ENCODE data around the gene C1orf116.

C1orf116 gene

GRCh38 chr1:207014728-207015127 is 17.8 kb downstream of the C1orf116 start:
- no peak for TF ChIP-seq POLR2A (IDR thresholded peaks at IDR 0.05; ENCODE audit: extremely low read depth, insufficient read length)
- no peak for TF ChIP-seq CTCF (IDR thresholded peaks at IDR 0.05; ENCODE audit: low read depth, low read length)
- no peak for TF ChIP-seq MYC (IDR thresholded peaks at IDR 0.05; ENCODE audit: low read depth, low read length)
- TF ChIP-seq MAX (IDR thresholded peaks at IDR 0.05; ENCODE audit: low read depth, low read length) = no peak
- H3K4me3 ChIP-seq (ENCODE audit: low read depth, low read length) = no peak overlapping the region
- DNase-seq (ENCODE audit: low read depth) = no peak

- TF ChIP-seq CTCF (IDR thresholded peaks at IDR 0.05; ENCODE audit: low read depth, low read length) (no peak), MYC (IDR thresholded peaks at IDR 0.05; ENCODE audit: low read depth, low read length) (no peak), POLR2A (IDR thresholded peaks at IDR 0.05; ENCODE audit: extremely low read depth, insufficient read length) (no peak), MAX (IDR thresholded peaks at IDR 0.05; ENCODE audit: low read depth, low read length) (no peak)
Observed at GRCh38 chr1:207013321-207014085, 19.1 kb downstream of the C1orf116 start.

GRCh38 chr1:207010726-207011125 is 21.8 kb downstream of the C1orf116 start:
- H3K4me3 ChIP-seq (ENCODE audit: low read depth, low read length) = no peak overlapping the region
- TF ChIP-seq MYC (IDR thresholded peaks at IDR 0.05; ENCODE audit: low read depth, low read length) = no peak
- TF ChIP-seq CTCF (IDR thresholded peaks at IDR 0.05; ENCODE audit: low read depth, low read length) = no peak
- no peak for TF ChIP-seq POLR2A (IDR thresholded peaks at IDR 0.05; ENCODE audit: extremely low read depth, insufficient read length)
- TF ChIP-seq MAX (IDR thresholded peaks at IDR 0.05; ENCODE audit: low read depth, low read length) = no peak
- no peak for DNase-seq (ENCODE audit: low read depth)

More at GRCh38 chr1:207013321-207014085, 19.1 kb downstream of the C1orf116 start:
- no peak for DNase-seq (ENCODE audit: low read depth)
- H3K4me3 ChIP-seq (ENCODE audit: low read depth, low read length) = no peak overlapping the region

- H3K4me3 ChIP-seq (ENCODE audit: low read depth, low read length) = no peak overlapping the region
- TF ChIP-seq POLR2A (IDR thresholded peaks at IDR 0.05; ENCODE audit: extremely low read depth, insufficient read length) (no peak), MAX (IDR thresholded peaks at IDR 0.05; ENCODE audit: low read depth, low read length) (no peak), MYC (IDR thresholded peaks at IDR 0.05; ENCODE audit: low read depth, low read length) (no peak), CTCF (IDR thresholded peaks at IDR 0.05; ENCODE audit: low read depth, low read length) (no peak)
- no peak for DNase-seq (ENCODE audit: low read depth)
Observed at GRCh38 chr1:207009945-207010344, 22.6 kb downstream of the C1orf116 start.

- no peak for TF ChIP-seq MYC (IDR thresholded peaks at IDR 0.05; ENCODE audit: low read depth, low read length)
- no peak for TF ChIP-seq CTCF (IDR thresholded peaks at IDR 0.05; ENCODE audit: low read depth, low read length)
- TF ChIP-seq POLR2A (IDR thresholded peaks at IDR 0.05; ENCODE audit: extremely low read depth, insufficient read length) = no peak
- TF ChIP-seq MAX (IDR thresholded peaks at IDR 0.05; ENCODE audit: low read depth, low read length) = no peak
- DNase-seq (ENCODE audit: low read depth) = no peak
- H3K4me3 ChIP-seq (ENCODE audit: low read depth, low read length) = no peak overlapping the region
Observed at GRCh38 chr1:207009182-207009850, 23.2 kb downstream of the C1orf116 start.

All from NB4 (cell line).